HepG2 (cell line): ENCODE results near the gene SHC3. TPM values are rescaled to one million over a fixed set of nuclear protein-coding genes. Genes with fewer than 3 reads are reported as not detected.

Experiments used
- ATAC-seq: fragments of 200-7000 bp; cut with Tn5 transposase; 3 replicates; pipeline ENCODE4 v1.9.1; 2020; ENCODE audit warnings: mild to moderate bottlenecking, moderate library complexity
- BruUV-seq: library from RNA; stranded (reverse); fragments of 400-500 nt; replicated peaks from 2 replicates; lab custom pipeline; 2021; lab: Mats Ljungman, UMichigan
- CTCF ChIA-PET: fragments of 300-600 bp; formaldehyde crosslinking; extraction: SDS; loops from one replicate; lab custom pipeline; 2021; ENCODE audit warnings: low total read pairs, inconsistent platforms, low intra/inter-chr PET ratio; lab: Yijun Ruan, JAX
- POLR2A ChIA-PET: fragments of 350-600 bp; sonication (Branson Sonifier 250); formaldehyde crosslinking; loops from one replicate; lab custom pipeline; 2020; ENCODE audit warnings: antibody characterized with exemption, inconsistent platforms; lab: Yijun Ruan, JAX
- DNase-seq: peaks from one replicate; pipeline ENCODE4 v3.0.0-alpha.2; 2015; ENCODE audit warnings: low spot score
- FAIRE-seq: peaks from 3 replicates; lab custom pipeline; 2011; peaks lifted over from hg19 to GRCh38; lab: Jason Lieb, UNC
- H2AFZ ChIP-seq: one replicate; pipeline ENCODE4 v1.6.1; 2011; ENCODE audit warnings: low read length, inconsistent platforms
- H3K27ac ChIP-seq: fragments of 300-600 bp; 3 replicates; pipeline ENCODE4 v1.8.0; 2011; ENCODE audit warnings: mixed run types, mild to moderate bottlenecking, mixed read lengths, low read length, inconsistent platforms; ENCODE audit not compliant: insufficient read depth; ENCODE audit errors: extremely low read length
- H3K27me3 ChIP-seq, 2 experiments: fragments of 200-600 bp in 1 of 2; 2 replicates in 1 of 2; 3 replicates in 1 of 2; pipeline versions ENCODE4 v1.6.0 to v1.8.0; 2011; ENCODE audit warnings: low read length in 2 of 2, mild to moderate bottlenecking in 2 of 2, moderate library complexity in 2 of 2, inconsistent platforms in 1 of 2; ENCODE audit not compliant: insufficient read depth in 2 of 2, control insufficient read depth in 1 of 2
- H3K36me3 ChIP-seq, 2 experiments: fragments of 200-600 bp in 1 of 2; replicated peaks in 1 of 2; 2 replicates in 1 of 2; 3 replicates in 1 of 2; pipeline versions ENCODE4 v1.5.1 to v1.8.0; 2011; ENCODE audit warnings: low read length in 2 of 2, inconsistent platforms in 1 of 2; ENCODE audit not compliant: insufficient read depth in 2 of 2, control insufficient read depth in 1 of 2
- H3K4me1 ChIP-seq: 2 replicates; pipeline ENCODE4 v1.5.1; 2012; ENCODE audit warnings: low read length, inconsistent platforms; ENCODE audit not compliant: insufficient read depth
- H3K4me2 ChIP-seq: 2 replicates; pipeline ENCODE4 v1.6.0; 2011; ENCODE audit warnings: low read depth, low read length, inconsistent platforms
- H3K4me3 ChIP-seq, 3 experiments: fragments of 200-600 bp in 1 of 3; sonication (generic), shearing (Covaris generic) in 1 of 3; replicated peaks in 1 of 3; 2 replicates each; pipeline ENCODE4 v1.5.1; 2011 to 2016; ENCODE audit warnings: low read length in 3 of 3, inconsistent platforms in 2 of 3, low read depth in 2 of 3, mild to moderate bottlenecking in 2 of 3, control low read depth in 1 of 3, mixed read lengths in 1 of 3; ENCODE audit not compliant: insufficient read depth in 1 of 3
- H3K79me2 ChIP-seq: one replicate; pipeline ENCODE4 v1.6.1; 2011; ENCODE audit warnings: low read length, inconsistent platforms; ENCODE audit not compliant: insufficient read depth
- H3K9ac ChIP-seq: 2 replicates; pipeline ENCODE4 v1.6.0; 2011; ENCODE audit warnings: mild to moderate bottlenecking, low read depth, low read length, inconsistent platforms; ENCODE audit not compliant: insufficient read depth
- H3K9me3 ChIP-seq: 2 replicates; pipeline ENCODE4 v1.5.1; 2012; ENCODE audit warnings: mild to moderate bottlenecking, low read length
- H4K20me1 ChIP-seq: 2 replicates; pipeline ENCODE4 v1.6.0; 2011; ENCODE audit warnings: inconsistent platforms, mild to moderate bottlenecking, low read length, moderate library complexity; ENCODE audit not compliant: insufficient read depth
- ATRX ChIP-seq: sonication (generic); formaldehyde crosslinking; IDR thresholded peaks from 2 replicates; pipeline ENCODE4 v1.4.0; 2020; ENCODE audit warnings: missing genetic modification reagents, borderline replicate concordance
- CBX5 ChIP-seq: sonication (generic); formaldehyde crosslinking; IDR thresholded peaks from 2 replicates; pipeline ENCODE4 v1.4.0; 2020; ENCODE audit warnings: missing genetic modification reagents, borderline replicate concordance
- CCAR2 ChIP-seq: fragments of 200-400 bp; formaldehyde crosslinking; optimal IDR thresholded peaks from 2 replicates; pipeline ENCODE3; 2018; ENCODE audit warnings: low read depth, mild to moderate bottlenecking, low read length, moderate library complexity
- DRAP1 ChIP-seq: IDR thresholded peaks from 2 replicates; pipeline ENCODE4 v1.6.1; 2016; ENCODE audit warnings: missing genetic modification reagents, missing compliant biosample characterization
- ELF1 ChIP-seq: sonication (generic); formaldehyde crosslinking; IDR thresholded peaks from 2 replicates; pipeline ENCODE4 v1.4.0; 2020; ENCODE audit warnings: missing genetic modification reagents
- HMGA1 ChIP-seq: sonication (generic); formaldehyde crosslinking; conservative IDR thresholded peaks from 2 replicates; pipeline ENCODE4 v1.4.0; 2020; ENCODE audit warnings: missing genetic modification reagents
- NR2F1 ChIP-seq, 2 experiments: fragments of 450-650 bp in 1 of 2; formaldehyde crosslinking in 1 of 2; IDR thresholded peaks; 2 replicates each; pipeline versions ENCODE4 v1.5.0 to v1.6.1; 2016 to 2020; ENCODE audit warnings: mild to moderate bottlenecking in 1 of 2, missing compliant biosample characterization in 1 of 2, missing genetic modification reagents in 1 of 2, moderate library complexity in 1 of 2
- RCOR2 ChIP-seq: IDR thresholded peaks from 2 replicates; pipeline ENCODE4 v1.6.1; 2016; ENCODE audit warnings: missing biosample characterization, missing genetic modification reagents
- ZEB1 ChIP-seq: IDR thresholded peaks from 2 replicates; pipeline ENCODE4 v1.6.1; 2012; ENCODE audit warnings: mild to moderate bottlenecking, low read depth, inconsistent platforms; ENCODE audit not compliant: insufficient replicate concordance
- ZNF296 ChIP-seq: sonication (generic); formaldehyde crosslinking; conservative IDR thresholded peaks from 2 replicates; pipeline ENCODE4 v1.5.0; 2020; ENCODE audit warnings: mild to moderate bottlenecking, missing genetic modification reagents
- ZNF317 ChIP-seq: sonication (generic); formaldehyde crosslinking; IDR thresholded peaks from 2 replicates; pipeline ENCODE4 v1.5.0; 2020; ENCODE audit warnings: mild to moderate bottlenecking, missing genetic modification reagents
- ZNF768 ChIP-seq: sonication (generic); formaldehyde crosslinking; IDR thresholded peaks from 2 replicates; pipeline ENCODE4 v1.4.0; 2020; ENCODE audit warnings: missing genetic modification reagents
- WGBS: methylation state at CpG from one replicate; pipeline ENCODE4 v1.1.6; 2017; ENCODE audit warnings: low lambda C conversion rate; 5-methylcytosine and 5-hydroxymethylcytosine counted together
- in situ Hi-C: cut with HindIII; loops from 2 replicates; pipeline ENCODE4 v1.10.0; 2017; ENCODE audit warnings: low pct_unique_long_range_greater_than_20kb; ENCODE audit not compliant: extremely low pct_ligation_motif_present
- intact Hi-C: fragments of 100-400 bp; cut with micrococcal nuclease; formaldehyde crosslinking; loops from one replicate; pipeline ENCODE4 v1.10.0; 2022; ENCODE audit not compliant: unreplicated experiment
- polyA plus RNA-seq, 8 experiments: library from polyadenylated mRNA; depleted of rRNA in 3 of 8; stranded (reverse) in 7 of 8; unstranded in 1 of 8; fragments of >200 nt; fragmentation: Illumina TruSeq in 4 of 8; extraction: Trizol in 4 of 8; gene quantifications; 2 replicates each; pipeline versions ENCODE4 v1.2.1 to v1.2.3, GENCODE V29; 2011 to 2016; ENCODE audit warnings: low read depth in 4 of 8, missing spikeins in 1 of 8, mixed read lengths in 1 of 8; ENCODE audit not compliant: insufficient read depth in 1 of 8
- total RNA-seq, 5 experiments: library from RNA; depleted of rRNA; stranded (reverse); fragments of >200 nt; fragmentation: Illumina TruSeq; extraction: Trizol; gene quantifications; 2 replicates each; pipeline ENCODE4 v1.2.3, GENCODE V29; 2016; ENCODE audit warnings: low read depth in 1 of 5
- TF ChIP-seq, protein P1 (sequence below): sonication (generic); formaldehyde crosslinking; IDR thresholded peaks from 2 replicates; pipeline ENCODE4 v1.5.0; 2020; ENCODE audit warnings: mild to moderate bottlenecking, low read depth, missing genetic modification reagents, borderline replicate concordance

The SHC3 gene
- total and polyA plus RNA-seq, 2 of the 13 experiments (the other 11 are each of a cell fraction or from before 2014, with no cell fraction given) = 0.09 to 0.89 TPM

DNA sequence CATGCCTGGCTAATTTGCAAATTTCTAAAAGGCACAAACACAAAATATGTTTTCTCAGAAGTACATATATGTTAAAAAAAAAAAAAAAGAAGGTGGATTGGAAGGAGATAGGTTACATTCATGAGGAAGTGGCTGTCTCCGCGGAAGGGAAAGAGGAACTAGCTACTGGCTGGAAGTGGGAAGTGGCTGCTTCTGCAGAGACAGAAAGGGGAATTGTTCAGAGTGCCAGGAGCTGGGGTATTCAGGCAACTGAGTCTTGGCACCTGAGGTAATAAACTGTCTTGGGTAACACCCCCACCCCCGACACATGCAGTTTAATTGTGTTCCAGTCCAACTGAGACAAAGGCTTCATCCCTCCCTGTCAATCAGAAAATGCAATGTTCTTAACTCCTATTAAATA lies 141.7 kb downstream of the SHC3 start (continued):
- TF ChIP-seq, protein P1, sequence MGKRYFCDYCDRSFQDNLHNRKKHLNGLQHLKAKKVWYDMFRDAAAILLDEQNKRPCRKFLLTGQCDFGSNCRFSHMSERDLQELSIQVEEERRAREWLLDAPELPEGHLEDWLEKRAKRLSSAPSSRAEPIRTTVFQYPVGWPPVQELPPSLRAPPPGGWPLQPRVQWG (CRISPR knock-in tag) = no peak
- TF ChIP-seq NR2F1 (CRISPR knock-in tag; IDR thresholded peaks at IDR 0.05) = no peak
- TF ChIP-seq ELF1 (CRISPR knock-in tag) = no peak

- no peaks in the 10 kb centered on the region for H3K9me3 ChIP-seq
- TF ChIP-seq CBX5 (no peak), RCOR2 (CRISPR knock-in tag) (no peak), HMGA1 (no peak), ZNF317 (CRISPR knock-in tag) (no peak), DRAP1 (no peak), ZNF768 (CRISPR knock-in tag) (no peak), CCAR2 (no peak), ATRX (no peak), ZEB1 (no peak), ZNF296 (CRISPR knock-in tag) (no peak)
- no peak overlapping the region for H2AFZ ChIP-seq
- no peak for DNase-seq
- no peaks in the 10 kb centered on the region for H3K27me3 ChIP-seq
- H3K9ac ChIP-seq = no peak overlapping the region
- no peaks in the 10 kb centered on the region for H3K4me1 ChIP-seq
- no peaks in the 10 kb centered on the region for H3K36me3 ChIP-seq
- in situ Hi-C loops = no loop called here
- no peak for ATAC-seq
- no peak overlapping the region for H3K27ac ChIP-seq
- intact Hi-C loops = no loop called here
- no peak for FAIRE-seq
- H3K4me2 ChIP-seq = no peak overlapping the region
- WGBS = 69% methylated on average over 8 of the region's 8 CpGs
- no peaks in the 10 kb centered on the region for H4K20me1 ChIP-seq
- CTCF ChIA-PET = no interaction called here
- no TSS peak for BruUV-seq
- no peaks in the 10 kb centered on the region for H3K79me2 ChIP-seq
- H3K4me3 ChIP-seq = no peak overlapping the region
- POLR2A ChIA-PET = no interaction called here
Observed at GRCh38 chr9:89036383-89036782, 142.2 kb downstream of the SHC3 start.
